ENCODE data around the gene INSIG1.

INSIG1 gene

GRCh38 chr7:155340721-155341120, 43.0 kb downstream of the INSIG1 start:
- TF ChIP-seq, protein P1, sequence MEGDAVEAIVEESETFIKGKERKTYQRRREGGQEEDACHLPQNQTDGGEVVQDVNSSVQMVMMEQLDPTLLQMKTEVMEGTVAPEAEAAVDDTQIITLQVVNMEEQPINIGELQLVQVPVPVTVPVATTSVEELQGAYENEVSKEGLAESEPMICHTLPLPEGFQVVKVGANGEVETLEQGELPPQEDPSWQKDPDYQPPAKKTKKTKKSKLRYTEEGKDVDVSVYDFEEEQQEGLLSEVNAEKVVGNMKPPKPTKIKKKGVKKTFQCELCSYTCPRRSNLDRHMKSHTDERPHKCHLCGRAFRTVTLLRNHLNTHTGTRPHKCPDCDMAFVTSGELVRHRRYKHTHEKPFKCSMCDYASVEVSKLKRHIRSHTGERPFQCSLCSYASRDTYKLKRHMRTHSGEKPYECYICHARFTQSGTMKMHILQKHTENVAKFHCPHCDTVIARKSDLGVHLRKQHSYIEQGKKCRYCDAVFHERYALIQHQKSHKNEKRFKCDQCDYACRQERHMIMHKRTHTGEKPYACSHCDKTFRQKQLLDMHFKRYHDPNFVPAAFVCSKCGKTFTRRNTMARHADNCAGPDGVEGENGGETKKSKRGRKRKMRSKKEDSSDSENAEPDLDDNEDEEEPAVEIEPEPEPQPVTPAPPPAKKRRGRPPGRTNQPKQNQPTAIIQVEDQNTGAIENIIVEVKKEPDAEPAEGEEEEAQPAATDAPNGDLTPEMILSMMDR (IDR thresholded peaks at IDR 0.05; ENCODE audit: low read depth, low read length): no peak
- no peak overlapping the region for H3K4me3 ChIP-seq (replicated peaks in 1 of 2; ENCODE audit: low read depth in 2 of 2, low read length in 2 of 2)
- no peak for DNase-seq (ENCODE audit: low read depth in 2 of 2)

DNA sequence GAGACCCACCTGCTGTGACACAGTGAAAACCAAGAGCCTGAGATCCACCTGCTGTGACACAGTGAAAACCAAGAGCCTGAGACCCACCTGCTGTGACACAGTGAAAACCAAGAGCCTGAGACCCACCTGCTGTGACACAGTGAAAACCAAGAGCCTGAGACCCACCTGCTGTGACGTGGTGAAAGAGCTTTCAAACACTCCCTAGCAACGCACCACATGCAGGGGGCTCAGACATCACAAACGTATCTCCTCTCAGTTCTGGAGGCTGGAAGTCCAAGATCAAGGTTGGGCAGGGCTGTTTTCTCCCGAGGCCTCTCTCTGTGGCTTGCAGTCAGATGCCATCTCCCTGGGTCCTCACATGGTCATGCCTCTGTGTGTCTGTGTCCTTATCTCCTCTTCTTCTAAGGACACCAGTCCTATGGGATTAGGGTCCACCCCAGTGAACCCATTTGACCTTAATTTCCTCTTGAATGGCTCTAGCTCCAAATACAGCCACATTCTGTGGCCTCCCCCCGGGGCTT, 43.8 kb downstream of the INSIG1 start:
- no peak for DNase-seq (ENCODE audit: low read depth in 2 of 2)
- TF ChIP-seq, protein P1 (IDR thresholded peaks at IDR 0.05; ENCODE audit: low read depth, low read length): no peak
- H3K4me3 ChIP-seq (replicated peaks in 1 of 2; ENCODE audit: low read depth in 2 of 2, low read length in 2 of 2): no peak overlapping the region

DNA sequence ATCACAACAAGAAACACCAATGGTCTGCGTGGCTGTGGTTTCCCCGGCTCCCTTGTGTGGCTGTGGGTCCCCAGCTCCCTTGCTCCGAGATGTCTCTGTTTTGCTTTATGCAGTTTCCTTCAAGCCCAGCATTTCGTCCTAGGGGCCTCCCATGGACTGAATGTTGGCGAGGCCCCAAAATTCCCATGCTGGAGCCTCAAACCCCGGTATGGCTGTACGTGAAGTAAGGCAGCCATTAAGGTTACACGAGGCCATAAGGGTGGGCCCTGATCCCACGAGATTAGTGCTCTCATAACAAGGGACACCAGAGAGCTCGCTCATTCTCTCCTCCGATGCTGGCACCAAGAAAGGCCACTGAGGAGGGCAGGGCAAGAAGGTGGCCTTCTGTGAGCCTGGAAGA, 44.6 kb downstream of the INSIG1 start:
- TF ChIP-seq, protein P1 (IDR thresholded peaks at IDR 0.05; ENCODE audit: low read depth, low read length): no peak
- H3K4me3 ChIP-seq (replicated peaks in 1 of 2; ENCODE audit: low read depth in 2 of 2, low read length in 2 of 2): no peak overlapping the region
- no peak for DNase-seq (ENCODE audit: low read depth in 2 of 2)

DNA sequence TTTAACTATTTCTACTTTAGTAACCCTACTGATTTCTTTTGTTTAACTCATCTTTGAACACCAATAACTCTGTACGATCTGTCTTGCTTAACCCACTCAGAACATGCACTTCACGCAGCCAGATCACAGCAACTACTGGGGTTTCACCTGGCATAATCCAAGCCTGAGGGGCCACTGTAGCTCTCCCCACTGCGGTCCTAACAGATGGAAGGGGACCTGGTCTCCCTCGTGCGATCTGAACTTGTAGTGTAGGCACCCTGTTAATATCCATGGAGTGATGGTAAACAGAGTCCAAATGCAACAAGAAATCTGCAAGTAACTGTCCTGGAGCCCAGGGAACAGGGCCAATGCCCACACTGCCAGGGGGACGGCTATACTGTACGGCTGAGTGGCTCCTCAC, 45.5 kb downstream of the INSIG1 start:
- H3K4me3 ChIP-seq (replicated peaks in 1 of 2; ENCODE audit: low read depth in 2 of 2, low read length in 2 of 2): no peak overlapping the region
- no peak for DNase-seq (ENCODE audit: low read depth in 2 of 2)

DNA sequence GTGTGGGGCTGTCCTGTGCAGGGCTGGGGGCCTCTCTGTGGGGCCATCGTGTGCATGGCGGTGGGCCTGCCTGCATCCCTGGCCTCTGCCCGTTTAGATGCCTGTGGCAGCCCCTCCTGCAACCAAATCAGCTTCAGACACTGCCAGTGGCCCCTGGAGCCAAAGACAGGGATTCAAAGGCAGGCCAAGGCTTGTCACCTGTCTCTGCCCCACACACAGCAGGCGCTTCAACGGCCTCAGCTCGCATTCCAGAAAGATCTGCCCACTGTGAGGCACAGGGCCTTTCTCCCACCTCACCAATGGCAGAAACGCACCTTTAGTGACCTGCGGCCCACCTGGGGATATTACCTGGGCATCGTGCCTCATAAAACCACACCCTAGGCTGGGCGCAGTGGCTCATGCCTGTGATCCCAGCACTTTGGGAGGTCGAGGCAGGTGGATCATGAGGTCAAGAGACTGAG, 46.0 kb downstream of the INSIG1 start:
- DNase-seq (ENCODE audit: low read depth in 2 of 2): no peak
- TF ChIP-seq, protein P1 (IDR thresholded peaks at IDR 0.05; ENCODE audit: low read depth, low read length): no peak
- no peak overlapping the region for H3K4me3 ChIP-seq (replicated peaks in 1 of 2; ENCODE audit: low read depth in 2 of 2, low read length in 2 of 2)

More for the DNA sequence above, 45.5 kb downstream of the INSIG1 start:
- TF ChIP-seq, protein P1 (IDR thresholded peaks at IDR 0.05; ENCODE audit: low read depth, low read length): no peak

GRCh38 chr7:155344270-155344617, 46.6 kb downstream of the INSIG1 start:
- H3K4me3 ChIP-seq (replicated peaks in 1 of 2; ENCODE audit: low read depth in 2 of 2, low read length in 2 of 2): no peak overlapping the region

More at GRCh38 chr7:155344270-155344617, 46.6 kb downstream of the INSIG1 start:
- TF ChIP-seq, protein P1 (IDR thresholded peaks at IDR 0.05; ENCODE audit: low read depth, low read length): no peak
- no peak for DNase-seq (ENCODE audit: low read depth in 2 of 2)

All from cardiac fibroblast (primary cell).